Activated T-cell treated with anti-CD3 and anti-CD28 coated beads for 48 hours (primary cell): ENCODE results near the gene PTPN6.
A peak's percentile ranks its signal among the peaks of the same experiment; 100 is the strongest.

Experiments used
- DNase-seq: peaks from one replicate; pipeline ENCODE4 v3.0.0-alpha.2; 2020; ENCODE audit warnings: low read depth

Gene PTPN6

DNA sequence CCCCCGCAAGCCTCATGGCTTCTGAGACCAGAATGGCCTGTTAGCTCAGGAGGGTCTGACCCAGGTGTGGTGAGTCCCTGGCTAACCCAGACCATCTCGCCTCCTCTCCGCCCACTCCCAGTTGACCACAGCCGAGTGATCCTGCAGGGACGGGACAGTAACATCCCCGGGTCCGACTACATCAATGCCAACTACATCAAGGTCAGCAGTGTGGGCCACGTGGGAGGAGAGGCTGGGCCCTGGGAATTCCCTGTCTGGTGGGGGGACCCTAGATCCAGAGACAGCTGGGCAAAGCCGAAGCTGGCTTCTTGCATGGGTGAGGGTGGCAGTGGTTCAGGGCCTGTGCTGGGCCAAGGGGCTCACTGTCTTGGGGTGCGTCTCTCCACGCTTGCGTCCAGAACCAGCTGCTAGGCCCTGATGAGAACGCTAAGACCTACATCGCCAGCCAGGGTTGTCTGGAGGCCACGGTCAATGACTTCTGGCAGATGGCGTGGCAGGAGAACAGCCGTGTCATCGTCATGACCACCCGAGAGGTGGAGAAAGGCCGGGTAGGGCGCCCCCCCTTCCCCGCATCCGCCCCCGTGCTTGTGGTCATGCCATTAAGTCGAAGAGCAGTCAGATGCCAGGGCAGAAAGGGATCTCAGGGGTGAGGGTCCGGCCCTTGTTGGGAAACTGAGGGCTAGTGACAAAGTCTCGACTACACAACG lies 5.0 kb downstream of the PTPN6 start:
- no peak for DNase-seq

DNA sequence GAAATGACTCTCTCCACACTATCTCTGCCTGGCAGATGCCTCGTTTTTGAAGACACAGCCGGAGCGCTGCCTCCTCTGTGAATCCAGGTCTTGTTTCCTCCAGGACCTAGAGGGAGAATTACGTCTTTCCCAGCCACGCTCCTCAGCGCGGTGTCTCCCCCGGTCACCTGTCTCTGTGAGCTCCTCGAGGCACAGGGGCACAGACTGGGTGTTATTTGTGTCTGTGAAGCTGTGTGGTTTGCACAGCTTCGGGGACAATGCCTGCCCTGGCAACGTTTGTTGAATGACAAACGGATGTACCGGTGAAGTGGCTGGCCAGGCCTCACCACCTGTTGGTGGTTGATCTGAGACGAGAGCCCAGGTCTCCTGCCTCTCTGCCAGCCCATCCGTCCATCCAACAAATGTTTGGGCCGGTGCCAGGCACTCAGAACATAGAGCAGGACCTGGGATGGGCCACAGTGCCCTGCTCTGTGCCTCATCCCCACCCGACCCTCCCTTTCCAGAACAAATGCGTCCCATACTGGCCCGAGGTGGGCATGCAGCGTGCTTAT lies 6.1 kb downstream of the PTPN6 start:
- DNase-seq = no peak

DNA sequence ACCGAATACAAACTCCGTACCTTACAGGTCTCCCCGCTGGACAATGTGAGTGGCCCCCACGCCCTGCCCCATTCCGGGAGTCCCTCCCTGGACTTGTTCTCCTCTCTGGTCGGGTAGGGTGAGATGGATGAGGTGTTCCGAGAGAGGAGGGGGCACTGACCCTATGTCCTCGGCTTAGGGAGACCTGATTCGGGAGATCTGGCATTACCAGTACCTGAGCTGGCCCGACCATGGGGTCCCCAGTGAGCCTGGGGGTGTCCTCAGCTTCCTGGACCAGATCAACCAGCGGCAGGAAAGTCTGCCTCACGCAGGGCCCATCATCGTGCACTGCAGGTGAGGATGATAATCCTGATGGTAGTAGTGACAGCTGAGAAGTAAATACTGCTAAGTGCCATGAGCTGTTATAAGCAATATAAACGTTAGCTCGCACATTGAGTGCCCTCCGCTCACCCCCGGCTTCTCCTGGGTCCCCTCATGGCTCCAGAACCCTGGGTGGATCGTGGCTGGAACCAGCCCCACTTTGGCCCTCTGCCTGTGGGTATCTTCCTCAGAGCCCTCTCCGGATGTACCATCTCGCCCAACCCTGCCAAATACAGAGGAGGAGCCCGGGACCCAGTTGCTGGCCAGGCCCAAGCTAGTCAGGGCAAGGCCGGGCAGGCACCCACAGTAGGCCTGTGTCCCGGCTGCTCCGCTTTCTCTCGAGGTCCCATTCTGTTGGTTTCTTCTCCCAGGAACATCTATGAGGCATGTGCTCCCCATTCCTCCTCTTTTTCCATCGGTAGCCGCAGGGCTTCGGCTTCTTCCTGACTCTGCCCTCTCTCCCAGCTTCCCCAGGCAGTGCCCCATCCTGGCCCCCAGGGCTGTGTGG lies 6.8 kb downstream of the PTPN6 start:
- DNase-seq = no peak

DNA sequence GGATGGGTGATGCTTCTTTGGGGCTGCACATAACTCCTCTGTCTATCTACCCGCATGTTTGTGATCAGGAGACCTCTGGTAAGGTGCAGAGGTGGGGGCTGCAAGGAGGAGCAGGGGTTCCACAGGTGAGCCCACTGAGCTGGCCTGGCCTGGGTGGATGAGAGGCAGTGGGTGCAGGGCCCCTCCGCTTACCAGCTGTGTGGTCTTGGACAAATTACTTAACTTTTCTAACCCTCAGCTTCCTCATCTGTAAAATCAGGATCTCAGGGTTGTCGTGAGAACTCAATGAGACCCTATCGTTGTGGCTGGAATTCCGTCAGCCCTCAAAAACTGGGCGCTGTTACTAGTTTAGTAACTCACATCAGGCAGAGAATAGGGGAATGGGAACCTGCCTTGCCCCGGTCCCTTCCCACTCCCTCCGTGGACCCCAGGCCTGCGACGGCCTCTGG lies 7.5 kb downstream of the PTPN6 start:
- DNase-seq = no peak

DNA sequence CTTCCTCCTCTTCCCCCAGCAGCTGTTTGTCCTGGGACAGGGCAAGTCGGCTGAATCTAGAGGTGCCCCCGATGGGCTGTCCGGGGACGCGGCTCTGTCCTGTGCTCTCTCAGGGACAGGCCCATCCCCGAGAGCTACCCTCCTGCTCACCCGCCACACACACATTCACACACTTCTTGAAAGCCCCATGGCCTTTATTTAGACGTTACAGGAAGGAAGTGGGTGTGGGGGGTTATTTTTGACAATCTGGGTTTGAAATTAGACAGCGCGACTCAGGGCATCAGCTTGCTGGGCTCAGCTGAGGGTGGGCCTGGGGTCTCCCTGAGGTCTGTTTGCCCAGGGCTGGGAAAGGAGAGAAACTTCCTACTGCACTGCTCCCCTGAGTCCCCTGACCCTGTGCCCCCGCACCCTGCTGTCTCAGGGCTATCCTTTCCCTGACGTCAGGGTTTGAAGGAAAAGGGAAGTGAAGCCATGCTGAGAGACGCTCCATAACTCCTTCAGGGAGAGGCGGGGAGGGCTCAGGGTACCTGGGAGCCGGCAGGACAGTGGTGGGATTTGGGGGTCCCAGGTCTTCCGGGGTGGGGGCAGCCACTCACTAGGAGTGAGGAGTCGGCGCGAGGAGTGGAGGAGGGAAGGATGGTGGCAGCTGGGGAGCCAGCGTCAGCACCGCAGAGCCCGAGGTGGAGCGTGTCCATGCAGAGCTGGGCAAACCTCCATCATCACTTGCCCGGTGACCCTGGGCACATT lies 8.1 kb downstream of the PTPN6 start:
- DNase-seq = no peak

DNA sequence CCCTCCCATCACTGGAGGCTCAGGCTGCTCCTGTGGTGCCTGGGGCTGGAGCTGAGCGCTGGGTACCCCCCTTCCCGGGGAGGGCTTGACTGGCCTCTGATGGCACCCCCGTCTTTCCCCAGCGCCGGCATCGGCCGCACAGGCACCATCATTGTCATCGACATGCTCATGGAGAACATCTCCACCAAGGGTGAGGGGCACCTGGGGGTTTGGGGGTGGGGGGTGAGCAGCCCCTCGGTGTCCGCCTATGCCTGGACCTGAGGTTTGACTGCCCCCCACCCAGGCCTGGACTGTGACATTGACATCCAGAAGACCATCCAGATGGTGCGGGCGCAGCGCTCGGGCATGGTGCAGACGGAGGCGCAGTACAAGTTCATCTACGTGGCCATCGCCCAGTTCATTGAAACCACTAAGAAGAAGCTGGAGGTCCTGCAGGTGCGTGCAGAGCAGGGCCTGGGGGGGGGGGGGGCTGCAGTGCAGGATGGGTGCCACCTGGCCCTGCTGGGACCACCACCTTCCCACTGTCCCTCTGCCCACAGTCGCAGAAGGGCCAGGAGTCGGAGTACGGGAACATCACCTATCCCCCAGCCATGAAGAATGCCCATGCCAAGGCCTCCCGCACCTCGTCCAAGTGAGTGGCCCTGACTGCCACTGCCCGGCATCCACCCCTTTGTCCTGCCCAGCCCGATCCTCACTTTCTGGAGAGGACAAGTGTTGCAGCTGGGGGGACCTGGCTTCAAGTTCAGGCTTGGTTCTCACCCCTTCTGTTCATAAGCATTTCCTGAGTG lies 8.8 kb downstream of the PTPN6 start:
- DNase-seq = no peak

DNA sequence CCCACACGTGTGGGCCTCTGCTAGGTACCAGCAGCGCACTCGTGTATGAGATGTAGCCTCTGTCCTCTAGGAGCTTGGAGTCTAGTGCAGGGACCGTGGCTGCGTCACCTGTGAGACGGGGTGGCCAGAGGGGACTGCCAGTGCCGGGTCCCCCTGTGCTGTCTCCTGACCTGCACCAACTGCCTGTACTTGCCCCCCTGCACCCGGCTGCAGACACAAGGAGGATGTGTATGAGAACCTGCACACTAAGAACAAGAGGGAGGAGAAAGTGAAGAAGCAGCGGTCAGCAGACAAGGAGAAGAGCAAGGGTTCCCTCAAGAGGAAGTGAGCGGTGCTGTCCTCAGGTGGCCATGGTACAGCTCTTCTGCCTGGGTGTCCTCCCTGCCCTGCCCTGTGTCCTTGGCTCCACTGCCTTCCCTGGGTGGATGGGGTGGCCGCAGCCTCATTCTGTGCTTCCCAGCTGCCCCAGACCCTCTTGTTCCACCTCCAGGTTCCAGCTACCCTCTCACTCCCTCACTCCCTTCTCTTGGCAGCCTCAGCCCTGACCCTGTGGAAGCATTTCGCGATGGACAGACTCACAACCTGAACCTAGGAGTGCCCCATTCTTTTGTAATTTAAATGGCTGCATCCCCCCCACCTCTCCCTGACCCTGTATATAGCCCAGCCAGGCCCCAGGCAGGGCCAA lies 9.6 kb downstream of the PTPN6 start:
- DNase-seq = no peak

DNA sequence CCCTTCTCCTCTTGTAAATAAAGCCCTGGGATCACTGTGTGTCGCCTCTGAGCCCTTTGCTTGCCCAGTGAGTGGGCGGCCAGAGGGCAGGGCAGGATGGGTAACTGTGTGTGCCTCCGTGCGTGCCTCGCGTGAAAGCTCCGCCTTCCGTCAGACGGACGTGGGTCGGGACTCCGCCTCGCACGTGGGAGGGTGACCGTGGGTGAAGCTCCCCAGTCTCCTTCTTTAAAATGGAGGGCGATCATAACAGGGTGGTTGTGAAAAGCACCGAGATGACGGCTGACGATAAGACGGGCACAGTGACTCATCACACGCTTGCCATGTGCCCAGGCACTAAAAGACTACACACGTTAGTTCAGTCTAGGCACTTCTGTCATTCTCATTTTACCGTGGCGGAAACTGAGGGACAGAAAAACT lies 10.1 kb downstream of the PTPN6 start:
- DNase-seq = peak; percentile 89

DNA sequence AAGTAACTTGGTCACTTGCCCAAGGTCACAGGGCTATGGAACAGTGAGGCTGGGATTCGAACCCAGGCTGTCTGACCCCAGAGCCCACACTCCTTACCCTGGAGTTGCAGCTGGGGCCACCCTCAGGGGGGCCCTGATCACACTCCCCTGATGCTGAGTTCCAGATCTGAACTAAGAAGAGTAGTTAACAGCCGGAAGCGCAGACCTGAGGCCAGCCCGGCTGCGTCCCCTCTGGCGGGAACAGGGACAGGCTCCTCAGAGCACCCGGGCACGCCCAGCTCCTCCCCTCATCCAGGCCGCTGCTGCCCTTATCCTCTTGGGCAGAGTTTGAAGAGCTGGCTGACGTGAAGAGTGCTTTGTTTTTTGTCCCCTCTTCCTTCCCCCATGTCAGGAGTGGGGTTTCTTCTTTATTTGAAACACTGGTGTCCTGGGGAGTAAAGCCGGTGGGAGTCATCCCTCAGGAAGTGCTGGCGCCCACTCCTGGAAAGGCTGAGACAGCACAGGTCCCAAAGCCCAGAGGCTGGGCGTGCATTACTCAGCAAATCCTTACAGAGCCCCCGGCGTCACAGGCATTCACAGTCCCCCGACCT lies 10.6 kb downstream of the PTPN6 start:
- DNase-seq = no peak

DNA sequence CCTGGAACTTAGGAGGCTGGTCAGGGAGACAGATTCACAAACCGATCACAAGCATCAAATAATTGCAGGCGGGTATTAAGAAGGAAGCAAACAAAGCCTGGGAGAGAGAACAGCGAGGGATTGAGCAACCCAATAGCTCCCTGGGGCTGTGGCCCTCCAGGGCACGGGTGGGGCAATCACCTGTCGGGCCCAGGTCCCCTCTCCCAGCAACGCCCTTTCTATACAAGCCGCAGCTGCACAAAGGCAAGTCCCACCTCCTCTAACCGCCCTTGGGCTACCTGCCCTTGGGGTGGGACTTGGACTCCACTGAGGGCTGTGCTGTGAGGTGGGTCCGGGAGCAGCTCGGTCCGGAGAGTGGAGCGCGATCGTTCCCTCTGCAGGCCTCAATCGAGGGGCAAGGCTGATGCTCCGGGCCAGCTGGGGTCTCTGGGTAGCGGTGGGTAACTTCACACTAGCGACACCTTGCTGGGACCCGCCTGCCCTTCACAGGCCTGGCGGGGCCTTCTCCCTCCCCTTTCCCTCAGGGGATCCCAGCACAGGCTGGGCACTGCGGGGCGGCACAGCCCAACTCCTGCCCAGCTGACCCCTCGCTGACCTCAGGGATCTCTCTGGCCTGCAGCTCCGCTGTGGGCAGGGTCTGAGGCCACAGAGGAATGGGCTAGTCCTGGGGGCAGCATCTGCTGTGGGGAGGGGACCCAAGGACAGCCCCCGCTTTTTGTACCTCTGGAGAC lies 11.3 kb downstream of the PTPN6 start:
- DNase-seq = no peak

DNA sequence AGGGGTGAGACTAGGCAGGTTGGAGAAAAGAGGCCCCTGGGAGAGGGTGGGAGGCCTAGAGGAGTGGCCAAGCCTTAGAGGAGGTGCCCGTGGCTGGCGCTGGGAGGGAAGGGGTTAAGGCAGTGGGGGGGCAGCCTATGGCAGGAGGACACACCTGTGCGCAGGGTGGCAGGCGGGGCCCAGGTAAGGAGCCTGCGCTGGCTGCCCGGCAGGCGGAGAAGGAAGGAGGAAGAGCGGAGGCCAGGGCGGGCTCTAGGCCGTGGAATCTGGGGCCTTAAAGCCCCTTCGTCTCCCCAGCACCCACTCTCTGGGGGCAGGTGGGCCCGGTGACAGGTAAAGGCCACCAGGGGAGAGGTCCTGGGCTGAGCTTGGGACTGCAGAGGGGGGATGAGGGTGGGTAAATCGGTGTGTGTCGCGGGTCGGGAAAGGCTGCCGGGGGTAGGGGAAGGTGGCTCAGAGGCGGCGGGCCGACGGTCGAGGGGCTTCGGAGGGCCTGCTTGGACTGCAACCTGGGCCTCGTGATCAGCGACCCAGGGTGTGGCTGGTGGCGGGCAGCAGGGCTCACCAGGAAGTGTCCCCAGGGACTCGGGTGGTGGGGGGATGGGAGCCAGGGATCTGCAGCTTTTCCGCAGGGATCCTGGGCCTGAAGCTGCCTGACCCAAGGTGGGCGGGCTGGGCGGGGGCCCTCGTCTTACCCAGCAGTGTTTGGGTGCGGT lies 12.0 kb downstream of the PTPN6 start:
- DNase-seq = no peak

DNA sequence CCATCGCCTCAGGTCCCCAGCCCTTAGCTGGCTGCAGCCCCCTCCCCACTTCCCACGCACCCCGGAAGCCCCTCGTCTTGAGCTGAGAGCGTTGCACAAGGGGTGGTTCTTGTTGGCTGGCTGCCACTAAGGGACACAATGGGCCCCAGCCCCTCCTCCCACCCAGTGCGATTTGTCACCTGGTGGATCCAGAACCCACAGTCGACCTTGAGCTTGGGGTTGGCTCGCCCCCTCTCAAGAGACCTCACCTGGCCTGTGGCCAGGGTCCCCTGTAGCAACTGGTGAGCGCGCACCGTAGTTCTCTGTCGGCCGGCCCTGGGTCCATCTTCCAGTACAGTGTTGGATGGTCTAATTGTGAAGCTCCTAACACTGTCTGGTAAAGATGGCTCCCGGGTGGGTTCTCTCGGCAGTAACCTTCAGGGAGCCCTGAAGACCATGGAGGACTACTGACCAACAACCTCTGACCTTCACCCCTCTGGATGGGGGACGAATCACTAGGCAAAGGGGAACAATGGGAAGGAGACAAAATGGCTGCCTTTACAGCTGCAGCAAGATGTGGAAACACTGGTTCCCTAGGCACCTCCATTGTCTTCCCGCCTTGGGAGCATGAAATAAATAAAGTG lies 12.7 kb downstream of the PTPN6 start:
- DNase-seq = no peak

DNA sequence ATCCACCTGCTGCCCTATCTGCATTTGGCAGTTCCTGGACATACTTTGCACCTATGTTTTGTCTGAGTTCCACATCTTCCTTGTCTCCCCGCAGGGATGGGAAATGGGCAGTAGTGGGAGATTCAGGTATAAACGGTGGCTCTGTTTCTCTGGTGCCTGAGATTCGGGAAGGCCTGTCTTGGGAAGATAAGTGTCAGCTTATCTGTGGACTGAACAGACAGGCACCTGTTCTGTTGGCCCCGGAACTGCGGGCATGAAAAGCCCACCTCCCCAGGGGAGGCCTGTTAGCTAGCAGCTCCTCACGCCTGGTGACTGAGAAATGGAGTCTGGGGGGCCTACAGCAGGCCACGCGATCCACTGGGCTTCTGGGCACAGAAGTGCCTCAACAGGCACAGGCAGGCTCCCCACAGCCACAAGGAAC lies 13.5 kb downstream of the PTPN6 start:
- no peak for DNase-seq

DNA sequence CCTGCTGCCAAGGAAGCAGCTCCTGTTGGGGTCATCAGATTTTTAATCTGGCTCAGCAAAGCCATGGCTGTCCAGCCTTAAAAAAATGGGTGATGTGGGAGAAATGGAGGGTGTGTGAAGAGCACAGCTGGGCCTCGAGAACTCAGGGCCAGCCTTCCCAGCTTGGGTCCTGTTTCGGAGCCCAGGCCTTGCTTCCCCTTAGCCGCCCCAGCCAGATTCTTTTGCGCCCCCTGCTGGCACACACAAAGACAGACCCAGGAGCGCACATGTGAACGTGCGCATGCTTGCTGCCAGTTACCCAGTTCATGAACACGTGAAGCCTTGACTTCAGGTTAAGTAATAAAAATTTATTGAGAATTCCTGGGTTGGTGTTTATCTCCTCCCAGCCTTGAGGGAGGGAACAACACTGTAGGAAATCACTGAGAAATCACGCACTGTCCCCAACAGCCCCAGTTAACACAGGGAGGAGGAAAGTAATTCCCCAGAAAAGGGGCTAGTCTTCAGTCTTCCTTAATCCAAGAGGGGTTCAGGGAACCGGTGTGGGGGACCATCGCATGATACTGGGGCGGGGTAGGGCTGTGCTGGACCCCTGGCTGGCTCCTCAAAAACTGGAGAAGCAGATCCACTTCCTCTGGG lies 14.0 kb downstream of the PTPN6 start:
- DNase-seq = peak; percentile 80

DNA sequence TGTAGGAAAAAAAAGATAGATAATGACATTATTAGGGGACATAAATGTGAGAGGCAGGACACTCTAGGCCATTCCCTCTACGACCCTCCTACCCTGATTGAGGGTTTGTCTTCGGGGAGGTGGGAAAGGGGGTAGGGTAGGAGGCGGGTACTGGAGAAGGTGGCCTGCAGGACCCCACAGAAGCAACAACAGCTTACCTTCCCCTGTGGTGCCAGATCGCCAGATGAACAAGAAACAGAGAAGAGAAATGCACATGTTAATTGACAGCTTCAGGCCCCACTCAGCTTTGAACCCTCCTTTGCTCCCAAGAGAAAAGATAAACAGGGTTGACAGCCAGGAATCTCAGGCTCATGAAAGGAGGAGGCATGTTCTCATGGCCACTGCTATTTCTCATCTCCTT lies 14.6 kb downstream of the PTPN6 start:
- DNase-seq = no peak

DNA sequence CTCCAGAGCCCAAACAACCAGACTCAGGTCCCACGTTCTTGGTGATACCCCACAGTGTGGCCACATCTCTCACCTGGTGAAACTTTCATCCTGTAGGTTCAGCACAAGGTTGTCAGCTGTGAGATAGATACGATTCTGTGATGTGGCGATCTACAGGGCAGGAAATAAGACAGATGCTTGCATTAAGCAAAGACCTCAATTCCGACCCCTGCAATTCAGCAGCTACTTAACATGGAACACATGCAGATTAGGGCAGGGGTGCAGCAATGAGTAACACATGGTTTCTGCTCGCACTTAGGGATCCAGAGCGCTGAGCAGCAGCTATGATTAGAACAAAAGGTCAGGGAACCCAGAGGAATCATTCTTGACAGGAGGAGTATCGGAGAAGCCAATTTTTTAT lies 15.2 kb downstream of the PTPN6 start:
- no peak for DNase-seq

DNA sequence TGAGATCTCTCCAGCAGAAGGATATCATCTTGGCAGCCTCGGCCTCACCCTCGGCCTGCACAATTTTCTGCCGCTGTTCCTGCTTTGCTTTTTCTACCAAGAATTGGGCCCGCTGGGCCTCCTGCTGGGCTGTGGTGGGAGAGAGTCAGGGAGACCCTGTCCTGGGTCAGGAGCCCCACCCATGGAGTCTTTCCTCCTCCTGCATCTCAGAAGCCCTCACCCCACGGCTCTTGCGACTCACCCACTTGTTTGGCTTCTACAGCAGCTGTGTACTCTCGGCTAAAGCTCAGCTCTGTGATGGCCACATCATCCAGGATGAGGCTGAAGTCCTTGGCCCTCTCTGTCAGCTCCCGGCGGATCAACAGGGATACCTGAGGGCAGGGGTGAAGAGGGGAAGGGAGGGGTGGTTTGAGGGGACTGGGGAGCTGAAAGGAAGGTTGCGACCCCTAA lies 16.5 kb downstream of the PTPN6 start:
- no peak for DNase-seq

DNA sequence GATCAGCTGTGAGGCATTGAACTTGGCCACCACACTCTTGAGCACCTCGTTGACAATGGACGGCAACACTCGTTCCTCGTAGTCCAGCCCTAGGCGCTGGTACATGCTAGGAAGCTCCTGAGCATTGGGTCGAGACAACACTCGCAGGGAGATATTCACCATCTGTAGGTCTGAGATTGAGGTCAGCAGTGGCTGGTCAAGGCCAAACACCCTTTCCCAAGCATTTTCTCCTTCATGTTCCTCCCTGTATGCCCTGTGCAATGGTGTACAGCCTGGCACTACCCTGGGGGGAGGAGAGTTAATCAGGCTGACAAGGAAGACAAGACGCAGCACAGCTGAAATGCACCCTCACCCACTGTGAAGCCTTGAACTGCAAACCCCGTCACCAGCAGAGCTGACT lies 17.3 kb downstream of the PTPN6 start:
- no peak for DNase-seq
